Activated CD8-positive, alpha-beta memory T cell treated with anti-CD3 and anti-CD28 coated beads, Interleukin-2, amount 10 ng/mL, durations not matched to agents 7 days and 5 days (primary cell): ENCODE results near the gene PLEKHA7. TPM values are rescaled to one million over a fixed set of nuclear protein-coding genes. Genes with fewer than 3 reads are reported as not detected.

Source experiments
- ATAC-seq: fragments of 150-1000 bp; cut with Tn5 transposase; one replicate; pipeline ENCODE4 v1.10.0; 2021; ENCODE audit warnings: moderate library complexity
- CTCF ChIA-PET: fragments of 350-600 bp; sonication (Branson Sonifier 250); formaldehyde crosslinking; loops from one replicate; lab custom pipeline; 2021; ENCODE audit warnings: antibody characterized with exemption; lab: Charles Lee
- DNase-seq: peaks from one replicate; pipeline ENCODE4 v3.0.0-alpha.2; 2020
- H3K27ac Mint-ChIP-seq: one replicate; pipeline ENCODE4 v1.8.0; 2021; ENCODE audit warnings: mild to moderate bottlenecking, mixed read lengths
- H3K27me3 Mint-ChIP-seq: one replicate; pipeline ENCODE4 v1.8.0; 2021; ENCODE audit warnings: mixed read lengths
- H3K36me3 Mint-ChIP-seq: one replicate; pipeline ENCODE4 v1.8.0; 2021; ENCODE audit warnings: mild to moderate bottlenecking, mixed read lengths
- H3K4me1 Mint-ChIP-seq: one replicate; pipeline ENCODE4 v1.8.0; 2021; ENCODE audit warnings: mixed read lengths
- H3K4me3 Mint-ChIP-seq: one replicate; pipeline ENCODE4 v1.8.0; 2021; ENCODE audit warnings: mild to moderate bottlenecking, moderate library complexity, mixed read lengths
- H3K9me3 Mint-ChIP-seq: one replicate; pipeline ENCODE4 v1.8.0; 2022; ENCODE audit warnings: low read depth, mixed read lengths
- total RNA-seq, 2 experiments: library from RNA; stranded (reverse); gene quantifications; one replicate each; pipeline ENCODE4 v1.2.3, GENCODE V29; 2021

Gene PLEKHA7
- total RNA-seq, 2 experiments from 2014 or later = 1.1 to 9.7 TPM

DNA sequence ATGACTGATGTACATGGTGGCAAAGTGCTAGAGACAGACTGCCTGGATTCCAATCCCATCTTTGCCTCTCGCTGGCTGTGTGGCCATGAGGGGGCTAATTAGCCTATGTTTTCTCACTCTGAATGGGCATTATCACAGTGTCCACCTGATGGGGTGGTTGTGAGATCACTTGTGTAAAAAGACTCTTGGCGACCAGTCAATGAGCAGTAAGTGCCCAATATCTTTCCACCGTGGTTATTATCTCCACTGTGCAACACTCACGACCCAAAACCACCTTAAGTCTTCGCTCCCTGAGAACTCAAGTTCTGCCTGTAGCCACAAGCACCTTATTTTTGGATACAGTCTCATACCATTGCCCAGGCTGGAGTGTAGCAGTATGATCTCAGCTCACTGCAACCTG lies 52.1 kb downstream of the PLEKHA7 start:
- ATAC-seq (no peak), DNase-seq (no peak)
- no peak overlapping the region for H3K27ac Mint-ChIP-seq
- no peaks in the 10 kb centered on the region for H3K36me3 Mint-ChIP-seq
- H3K9me3 Mint-ChIP-seq = no peaks in the 10 kb centered on the region
- H3K4me1 Mint-ChIP-seq = peaks cover 8% of the 10 kb centered on the region
- H3K4me3 Mint-ChIP-seq = no peak overlapping the region
- peaks cover 2% of the 10 kb centered on the region for H3K27me3 Mint-ChIP-seq
- CTCF ChIA-PET = no interaction called here

DNA sequence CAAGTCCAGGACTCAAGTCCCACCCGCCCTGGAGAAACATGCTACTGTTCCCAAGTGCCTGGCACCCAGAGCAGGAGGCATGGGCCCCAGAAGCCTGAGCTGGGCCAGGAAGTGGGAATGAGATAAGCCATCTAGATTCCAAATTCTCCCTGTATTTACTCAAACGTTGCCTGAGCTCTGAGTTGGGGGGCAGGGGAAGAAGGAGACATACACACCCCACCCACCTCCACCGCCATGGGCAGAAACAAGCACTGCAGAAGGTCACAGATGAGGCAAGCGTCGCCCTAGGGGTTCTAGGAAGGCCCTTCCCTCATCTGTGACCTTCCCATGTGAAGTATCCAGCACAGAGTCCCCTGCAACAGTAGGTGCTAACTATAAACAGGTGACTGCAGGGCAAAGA lies 54.0 kb downstream of the PLEKHA7 start:
- H3K27ac Mint-ChIP-seq = no peak overlapping the region
- CTCF ChIA-PET = no interaction called here
- ATAC-seq = no peak

DNA sequence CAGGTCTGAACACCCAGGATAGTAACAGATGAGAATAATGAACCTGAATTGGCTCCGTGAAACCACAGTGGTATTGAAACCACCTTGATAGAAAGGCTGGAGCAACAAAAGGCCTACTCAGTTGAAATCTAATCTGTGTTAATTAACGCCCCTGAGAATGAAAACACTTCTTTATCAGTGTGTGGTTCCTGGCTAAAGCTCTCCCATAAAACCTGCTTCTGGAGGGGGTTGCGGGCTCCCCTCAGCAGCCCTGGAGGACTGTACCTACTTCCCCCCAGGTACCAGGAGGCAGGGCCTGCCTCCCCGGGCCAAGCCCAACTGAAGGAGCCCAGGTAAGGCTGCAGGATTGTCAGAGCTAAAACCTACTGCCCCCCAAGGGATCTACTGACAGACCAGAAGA lies 54.6 kb downstream of the PLEKHA7 start:
- no peaks in the 10 kb centered on the region for H3K36me3 Mint-ChIP-seq
- H3K27me3 Mint-ChIP-seq = peaks cover 2% of the 10 kb centered on the region
- CTCF ChIA-PET = no interaction called here
- no peak overlapping the region for H3K4me3 Mint-ChIP-seq
- ATAC-seq (no peak), DNase-seq (no peak)
- peaks cover 8% of the 10 kb centered on the region for H3K4me1 Mint-ChIP-seq
- no peak overlapping the region for H3K27ac Mint-ChIP-seq
- no peaks in the 10 kb centered on the region for H3K9me3 Mint-ChIP-seq

More for the DNA sequence above, 54.0 kb downstream of the PLEKHA7 start:
- H3K36me3 Mint-ChIP-seq = no peaks in the 10 kb centered on the region
- DNase-seq = no peak
- no peaks in the 10 kb centered on the region for H3K9me3 Mint-ChIP-seq
- H3K27me3 Mint-ChIP-seq = peaks cover 2% of the 10 kb centered on the region
- H3K4me3 Mint-ChIP-seq = no peak overlapping the region
- peaks cover 8% of the 10 kb centered on the region for H3K4me1 Mint-ChIP-seq

DNA sequence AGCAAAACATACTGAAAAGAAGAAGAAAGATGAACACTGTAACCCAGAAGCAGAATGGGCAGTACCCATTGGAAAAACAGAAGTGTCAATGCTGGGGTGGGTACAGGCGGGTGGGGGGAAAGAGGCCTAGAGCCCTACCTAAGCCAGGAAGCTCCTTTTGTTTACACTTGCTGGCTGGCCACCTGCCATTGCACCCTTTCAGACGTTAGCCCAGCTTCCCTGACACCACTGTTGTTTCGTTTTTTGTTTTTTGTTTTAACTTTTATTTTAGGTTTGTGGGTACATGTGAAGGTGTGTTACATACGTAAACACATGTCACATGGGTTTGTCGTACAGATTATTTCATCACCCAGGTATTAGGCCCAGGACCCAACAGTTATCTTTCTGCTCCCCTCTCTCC lies 55.4 kb downstream of the PLEKHA7 start:
- H3K27me3 Mint-ChIP-seq = peaks cover 2% of the 10 kb centered on the region
- CTCF ChIA-PET = interaction anchor here (0.9 kb wide), 1 partner anchor 13 kb away, joined by 3 read pairs; no protein-coding TSS in a partner anchor

DNA sequence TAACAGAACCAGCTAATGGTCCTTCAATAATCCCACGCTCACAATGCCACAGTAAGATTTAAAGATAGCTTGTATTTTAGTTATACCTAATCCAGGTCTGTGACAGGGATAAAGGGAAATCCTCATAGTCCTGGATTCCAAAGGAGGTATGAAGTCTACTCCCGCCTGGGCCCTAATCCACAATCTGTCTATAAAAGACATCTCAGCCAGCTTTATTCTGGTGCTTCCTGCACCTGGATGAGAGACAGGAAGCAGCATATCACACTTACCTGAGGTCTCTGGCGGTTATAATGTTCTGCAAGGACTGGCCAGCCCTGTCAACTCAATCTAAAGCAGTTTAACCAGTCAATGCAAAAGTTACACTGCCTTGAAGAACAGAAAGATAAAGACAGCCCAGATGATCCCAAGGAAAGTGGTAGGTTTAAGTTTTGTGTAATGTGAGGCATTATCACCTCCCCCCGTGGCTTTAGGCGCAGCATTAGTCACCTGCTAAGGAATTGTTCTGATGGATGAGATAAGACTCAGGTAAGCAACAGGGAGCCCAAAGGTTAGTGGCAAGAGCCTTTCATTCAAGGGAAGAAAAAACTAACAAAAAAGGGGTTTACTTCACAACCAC lies 57.6 kb downstream of the PLEKHA7 start:
- DNase-seq (no peak), ATAC-seq (no peak)
- Mint-ChIP-seq H3K27ac (no peak overlapping the region), H3K4me1 (no peaks in the 10 kb centered on the region), H3K36me3 (no peaks in the 10 kb centered on the region), H3K4me3 (no peak overlapping the region), H3K9me3 (no peaks in the 10 kb centered on the region), H3K27me3 (peaks cover 2% of the 10 kb centered on the region)
- CTCF ChIA-PET = interaction anchor here (0.6 to 0.9 kb wide), 2 partner anchors 226 to 351 kb away, joined by 3 to 4 read pairs; no protein-coding TSS in a partner anchor

More for the DNA sequence above, 55.4 kb downstream of the PLEKHA7 start:
- DNase-seq (no peak), ATAC-seq (no peak)
- Mint-ChIP-seq H3K36me3 (no peaks in the 10 kb centered on the region), H3K4me1 (peaks cover 7% of the 10 kb centered on the region), H3K9me3 (no peaks in the 10 kb centered on the region), H3K4me3 (no peak overlapping the region), H3K27ac (no peak overlapping the region)

DNA sequence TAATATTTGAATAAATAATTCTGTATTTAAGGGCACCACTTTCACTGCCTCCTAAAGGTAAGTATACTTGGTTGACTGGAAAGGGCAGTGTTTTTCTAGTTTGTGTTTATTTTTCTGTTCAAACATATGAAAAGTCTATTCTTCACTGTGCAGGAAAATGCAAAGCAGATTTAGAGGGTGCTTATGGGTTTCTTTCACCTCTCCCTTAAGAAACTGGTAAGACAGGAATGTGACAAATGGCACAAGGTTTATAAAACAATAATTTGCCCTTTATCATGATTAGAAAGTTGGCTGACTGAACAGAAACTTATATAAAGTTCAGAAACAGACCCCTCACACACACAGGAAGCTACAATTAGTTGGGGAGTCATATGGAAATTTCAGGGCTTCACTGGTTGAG lies 60.6 kb downstream of the PLEKHA7 start:
- no peak for ATAC-seq
- CTCF ChIA-PET = no interaction called here
- DNase-seq = no peak
- Mint-ChIP-seq H3K27ac (no peak overlapping the region), H3K4me3 (no peak overlapping the region), H3K9me3 (no peaks in the 10 kb centered on the region), H3K36me3 (no peaks in the 10 kb centered on the region), H3K27me3 (peaks cover 2% of the 10 kb centered on the region), H3K4me1 (no peaks in the 10 kb centered on the region)

DNA sequence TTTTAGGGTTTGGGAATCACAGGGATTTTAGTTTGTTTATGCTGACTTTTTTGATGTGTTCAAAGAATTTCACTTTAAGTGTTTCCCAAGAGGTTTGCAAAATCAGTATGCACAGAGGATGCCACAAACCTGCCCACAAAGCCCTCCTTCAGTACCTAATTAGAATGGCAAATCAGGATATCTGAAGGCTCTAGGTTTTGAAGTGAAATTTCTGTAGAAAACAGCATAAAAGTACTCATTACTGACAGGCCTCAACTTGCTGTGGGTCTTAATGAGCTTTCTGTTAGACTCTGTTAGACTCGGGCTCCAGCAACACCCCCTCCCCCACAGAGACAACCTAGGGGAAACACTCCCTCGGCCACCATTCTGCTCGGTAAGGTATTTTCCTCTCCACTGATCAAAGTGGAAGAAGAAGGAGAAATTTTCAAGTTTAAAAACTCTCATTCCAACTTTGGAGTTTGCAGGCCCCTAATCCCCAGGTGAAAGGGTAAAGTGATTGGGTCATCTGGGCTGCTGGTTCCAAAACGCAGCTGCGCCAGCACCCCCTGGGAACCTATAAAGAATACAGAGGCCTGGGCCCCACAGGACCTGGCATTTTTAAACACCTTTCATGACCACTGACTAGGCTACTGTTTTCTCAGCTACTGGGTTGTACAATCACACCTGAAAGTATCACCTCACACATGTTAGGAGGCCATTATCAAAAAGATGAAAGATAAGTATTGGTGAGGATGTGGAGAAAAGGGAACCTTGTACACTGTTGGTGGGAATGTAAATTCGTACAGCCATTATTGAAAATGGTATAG lies 67.5 kb downstream of the PLEKHA7 start:
- ATAC-seq = no peak
- CTCF ChIA-PET = interaction anchor here (0.7 to 2.6 kb wide), 14 partner anchors 12 to 234 kb away, joined by 3 to 19 read pairs (median 4); partner anchors contain the start of gene PLEKHA7
- Mint-ChIP-seq H3K9me3 (no peaks in the 10 kb centered on the region), H3K36me3 (no peaks in the 10 kb centered on the region), H3K27ac (no peak overlapping the region), H3K4me1 (peaks cover 5% of the 10 kb centered on the region), H3K27me3 (no peaks in the 10 kb centered on the region), H3K4me3 (no peak overlapping the region)
- DNase-seq = no peak

DNA sequence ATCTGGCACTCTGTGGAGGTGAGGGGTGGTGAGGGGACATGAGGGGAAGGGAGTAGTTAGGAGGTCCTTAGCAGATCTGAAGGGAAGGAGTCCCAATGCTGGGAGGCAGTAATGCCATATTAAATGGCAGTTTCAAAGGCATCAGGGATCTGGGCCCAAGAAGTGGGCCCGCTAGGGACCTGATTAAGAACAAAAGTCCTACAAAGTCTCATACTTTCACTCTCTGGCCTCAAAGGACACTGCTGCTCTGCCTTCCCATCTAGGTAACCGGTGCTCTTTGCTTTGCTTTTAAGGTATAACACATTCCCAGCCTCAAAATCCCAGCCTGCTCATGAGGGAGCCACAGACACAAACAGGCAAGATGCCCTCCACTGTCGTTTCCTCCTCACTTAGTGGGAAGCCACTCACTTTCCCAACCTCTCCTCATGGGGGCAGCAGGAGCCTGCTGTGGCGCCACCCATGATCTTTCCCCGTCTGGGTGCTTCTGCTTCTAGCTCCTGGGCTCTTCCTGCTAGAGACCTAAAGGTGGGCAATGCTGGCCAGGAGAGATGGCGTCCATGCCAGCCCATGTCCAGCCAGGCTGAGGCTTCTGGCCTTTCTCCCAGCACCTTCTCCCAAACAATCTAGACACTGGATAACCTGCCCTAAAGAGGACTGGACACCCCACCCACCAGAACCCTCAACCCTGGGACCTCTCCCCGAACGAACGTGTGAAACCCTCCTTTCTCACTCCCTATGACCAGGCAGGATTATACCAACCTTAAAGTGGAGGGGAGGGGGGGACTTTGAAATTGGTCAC lies 68.3 kb downstream of the PLEKHA7 start:
- peak; percentile 88 for ATAC-seq
- Mint-ChIP-seq H3K4me1 (peaks cover 5% of the 10 kb centered on the region), H3K4me3 (no peak overlapping the region), H3K36me3 (no peaks in the 10 kb centered on the region), H3K27me3 (no peaks in the 10 kb centered on the region), H3K9me3 (no peaks in the 10 kb centered on the region), H3K27ac (no peak overlapping the region)
- DNase-seq = peak; percentile 65
- CTCF ChIA-PET = interaction anchor here (0.7 to 2.6 kb wide), 12 partner anchors 11 to 129 kb away, joined by 3 to 19 read pairs (median 4); partner anchors contain the start of gene PLEKHA7

DNA sequence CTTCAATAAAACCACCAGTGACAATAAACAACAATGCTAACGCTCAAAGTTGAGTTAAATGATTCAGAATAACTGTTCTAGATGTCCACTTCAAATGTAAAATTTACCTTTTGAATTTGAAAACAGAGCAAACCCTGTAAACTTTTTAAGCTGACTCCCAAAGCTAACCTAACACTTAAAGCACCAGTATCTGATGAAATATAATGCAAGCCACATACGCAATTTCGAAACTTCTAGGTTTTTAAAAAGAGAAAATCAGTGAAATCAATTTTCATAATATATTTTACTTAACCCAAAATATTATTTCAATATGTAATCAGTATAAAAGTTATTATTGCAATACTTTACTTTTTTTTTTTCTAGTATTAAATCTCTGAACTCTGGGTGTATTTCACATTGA lies 71.3 kb downstream of the PLEKHA7 start:
- CTCF ChIA-PET = interaction anchor here (1.8 kb wide), 1 partner anchor 9 kb away, joined by 5 read pairs; no protein-coding TSS in a partner anchor
- no peaks in the 10 kb centered on the region for H3K9me3 Mint-ChIP-seq
- no peaks in the 10 kb centered on the region for H3K36me3 Mint-ChIP-seq
- H3K27me3 Mint-ChIP-seq = peaks cover 4% of the 10 kb centered on the region
- peaks cover 5% of the 10 kb centered on the region for H3K4me1 Mint-ChIP-seq
- ATAC-seq (no peak), DNase-seq (no peak)
- H3K4me3 Mint-ChIP-seq = no peak overlapping the region
- no peak overlapping the region for H3K27ac Mint-ChIP-seq

DNA sequence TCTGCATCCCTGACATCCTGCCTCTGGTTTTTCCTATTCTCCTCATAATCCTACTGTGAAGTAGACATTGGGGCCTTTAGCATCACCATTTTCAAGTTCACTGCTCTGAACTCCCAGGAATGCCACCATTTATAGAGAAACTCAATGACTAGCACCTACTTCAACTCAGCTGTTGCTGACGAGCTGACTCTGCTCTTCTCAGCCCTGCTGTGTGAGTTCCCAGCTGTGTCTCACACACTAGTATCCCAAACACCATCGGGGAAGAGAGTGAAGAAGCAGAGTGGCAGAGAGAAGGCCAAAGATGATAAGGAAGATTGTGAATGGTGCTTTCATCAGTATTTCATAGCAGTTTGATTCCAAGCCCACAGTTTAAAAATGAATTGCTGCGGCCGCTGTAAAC lies 71.9 kb downstream of the PLEKHA7 start:
- Mint-ChIP-seq H3K9me3 (no peaks in the 10 kb centered on the region), H3K27me3 (peaks cover 5% of the 10 kb centered on the region), H3K27ac (no peak overlapping the region), H3K36me3 (no peaks in the 10 kb centered on the region), H3K4me1 (peaks cover 5% of the 10 kb centered on the region), H3K4me3 (no peak overlapping the region)
- no peak for ATAC-seq
- no peak for DNase-seq
- CTCF ChIA-PET = interaction anchor here (1.2 to 1.8 kb wide), 2 partner anchors 9 to 11 kb away, joined by 4 to 5 read pairs; no protein-coding TSS in a partner anchor

DNA sequence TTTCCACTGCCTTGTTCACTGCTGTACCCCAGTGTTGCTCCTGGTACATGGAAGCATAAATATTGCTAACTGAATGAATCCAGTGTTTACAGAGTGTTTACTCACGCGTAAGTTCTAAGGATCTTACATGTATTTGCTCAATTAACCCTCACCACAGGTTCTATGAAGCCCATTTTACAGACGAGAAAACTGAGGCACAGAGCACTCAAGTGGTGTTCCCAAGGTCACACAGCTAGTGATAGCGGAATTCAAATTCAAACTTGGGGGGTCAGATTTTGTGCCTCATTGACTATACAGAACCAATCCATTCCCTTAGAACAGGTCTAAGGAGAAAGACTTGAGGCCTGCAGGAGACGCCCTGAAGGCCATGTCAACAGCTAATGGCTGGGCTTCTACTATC lies 72.3 kb downstream of the PLEKHA7 start:
- Mint-ChIP-seq H3K4me3 (no peak overlapping the region), H3K27ac (no peak overlapping the region), H3K9me3 (no peaks in the 10 kb centered on the region), H3K36me3 (no peaks in the 10 kb centered on the region), H3K4me1 (peaks cover 5% of the 10 kb centered on the region), H3K27me3 (peaks cover 5% of the 10 kb centered on the region)
- no peak for DNase-seq
- ATAC-seq = no peak
- CTCF ChIA-PET = interaction anchor here (1.2 to 1.8 kb wide), 2 partner anchors 10 kb away, joined by 4 to 5 read pairs; no protein-coding TSS in a partner anchor

DNA sequence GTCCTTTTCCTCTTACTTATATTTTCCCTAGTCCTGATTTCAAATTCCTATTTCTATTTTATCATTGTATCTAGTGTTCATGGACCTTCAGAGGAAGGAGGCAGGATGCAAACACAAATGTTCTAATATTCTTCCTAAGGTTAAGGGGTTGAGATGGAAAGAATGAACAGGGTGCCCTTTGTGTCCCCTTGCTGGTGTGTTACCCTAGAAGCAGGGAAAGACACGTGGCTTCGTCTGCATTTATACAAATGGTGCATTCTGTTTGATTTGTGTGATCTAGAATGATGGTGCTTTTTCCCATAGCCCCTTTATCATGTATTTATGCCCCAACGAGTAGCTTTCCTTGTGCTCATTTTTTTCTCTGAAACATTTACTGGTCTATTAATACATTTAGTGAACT lies 76.2 kb downstream of the PLEKHA7 start:
- H3K9me3 Mint-ChIP-seq = no peaks in the 10 kb centered on the region
- no peak overlapping the region for H3K4me3 Mint-ChIP-seq
- H3K4me1 Mint-ChIP-seq = no peaks in the 10 kb centered on the region
- CTCF ChIA-PET = interaction anchor here (3.2 kb wide), 1 partner anchor 125 kb away, joined by 15 read pairs; no protein-coding TSS in a partner anchor
- no peaks in the 10 kb centered on the region for H3K36me3 Mint-ChIP-seq
- ATAC-seq (no peak), DNase-seq (no peak)
- no peak overlapping the region for H3K27ac Mint-ChIP-seq
- peaks cover 20% of the 10 kb centered on the region for H3K27me3 Mint-ChIP-seq

DNA sequence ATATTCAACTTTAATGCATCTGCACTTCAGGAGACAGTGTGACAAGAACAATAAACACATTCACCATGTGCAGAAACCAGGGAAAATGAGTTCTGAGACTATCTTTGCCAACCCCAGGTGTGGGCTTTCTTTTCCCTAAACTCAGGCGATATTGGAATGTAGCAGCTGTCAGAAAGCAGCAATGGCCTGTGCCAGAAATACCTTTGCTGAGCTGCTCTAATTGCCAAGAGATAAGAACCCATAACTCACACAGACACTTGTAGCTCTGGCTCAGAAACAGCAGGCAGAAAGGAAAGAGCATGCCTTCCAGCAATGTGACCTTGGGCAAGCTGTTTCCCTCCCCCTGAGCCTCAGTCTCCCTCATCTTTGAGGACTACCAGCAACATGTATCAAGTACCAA lies 77.6 kb downstream of the PLEKHA7 start:
- CTCF ChIA-PET = interaction anchor here (0.8 to 3.2 kb wide), 4 partner anchors 50 to 127 kb away, joined by 3 to 15 read pairs (median 4); no protein-coding TSS in a partner anchor
- Mint-ChIP-seq H3K4me1 (no peaks in the 10 kb centered on the region), H3K9me3 (no peaks in the 10 kb centered on the region), H3K27ac (no peak overlapping the region), H3K36me3 (no peaks in the 10 kb centered on the region), H3K4me3 (no peak overlapping the region), H3K27me3 (peaks cover 24% of the 10 kb centered on the region)
- DNase-seq = no peak
- no peak for ATAC-seq
